ENCODE measurements around the gene HIPK2.
A peak's percentile ranks its signal among the peaks of the same experiment; 100 is the strongest.

The HIPK2 gene
- 63.9 to 76.4 reads per million in 2 donors for total RNA-seq

- DNase-seq = peak; percentile 59
Observed at GRCh38 chr7:139777948-139778841, at the start of gene HIPK2. TSS of gene HIPK2 (minus strand) at chr7:139777998. CDS start at chr7:139777623, 375 bp downstream.

GRCh38 chr7:139827042-139827441 lies 49.2 kb upstream of the HIPK2 start:
- no peak for DNase-seq

DNA sequence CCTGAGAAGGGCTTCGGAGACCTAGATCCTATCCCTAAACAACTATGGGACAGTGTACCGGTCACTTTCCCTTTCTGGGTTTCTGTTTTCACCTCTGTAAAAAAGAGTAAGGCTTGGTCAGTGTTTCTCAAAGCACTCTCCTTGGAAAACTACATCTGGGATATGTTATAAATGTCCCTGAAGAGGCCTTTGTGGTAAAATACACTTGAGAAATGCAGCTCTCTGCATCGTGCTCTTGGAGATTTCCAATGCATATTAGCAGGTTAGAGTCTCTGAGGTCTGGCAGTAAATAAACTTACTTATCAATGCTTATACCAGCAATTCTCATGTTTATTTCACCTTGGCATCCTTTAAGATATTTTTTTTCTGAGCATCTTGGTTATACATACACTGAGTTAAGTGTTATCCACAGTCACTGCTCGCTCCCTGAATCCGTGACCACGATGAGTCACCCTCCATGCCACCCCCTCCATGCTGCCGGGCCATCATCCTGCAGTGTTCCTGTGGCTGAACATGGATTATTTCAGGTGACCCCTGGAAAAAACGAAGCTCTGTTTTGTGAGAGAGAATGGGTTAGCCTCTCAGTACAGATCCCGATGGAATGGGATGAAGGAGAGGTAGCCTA lies 48.0 kb upstream of the HIPK2 start:
- no peak for DNase-seq

GRCh38 chr7:139823959-139824521 lies 46.2 kb upstream of the HIPK2 start:
- DNase-seq = no peak

- no peak for DNase-seq
Observed at GRCh38 chr7:139822855-139823254, 45.1 kb upstream of the HIPK2 start.

DNA sequence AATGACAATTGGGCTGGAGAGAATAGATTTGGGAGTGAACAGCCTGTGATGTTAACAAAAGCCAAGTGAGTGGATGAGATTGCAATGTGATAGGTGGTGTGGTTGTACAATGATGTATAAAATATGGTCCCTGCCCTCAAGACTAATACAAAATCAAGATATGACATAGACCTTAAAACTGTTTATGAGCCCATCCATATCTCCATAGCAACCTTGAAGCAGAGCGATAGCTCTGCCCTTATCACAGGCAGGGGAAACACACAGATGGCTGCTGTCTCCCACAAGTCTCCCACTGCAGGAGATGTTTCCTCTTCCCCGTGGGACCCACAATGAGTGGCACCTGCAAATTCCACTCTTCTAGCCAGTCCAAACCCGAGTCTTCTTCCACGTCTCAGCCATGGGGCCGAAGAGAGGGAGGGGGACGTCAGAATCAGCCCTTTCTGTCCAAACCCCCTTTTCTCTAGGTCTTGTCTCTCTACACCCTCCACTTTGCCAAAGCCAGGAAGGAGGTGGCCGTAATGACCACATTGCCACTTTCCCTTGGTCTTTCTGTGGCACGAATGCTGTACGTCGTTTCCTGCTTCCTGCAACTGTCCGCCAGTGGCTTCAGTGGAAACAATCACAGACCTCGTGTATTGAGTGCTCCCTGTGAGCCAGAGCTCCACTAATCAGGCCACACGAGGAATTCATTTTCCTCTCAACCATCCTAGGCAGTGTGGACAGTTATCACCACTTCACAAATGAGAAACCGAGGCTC lies 43.7 kb upstream of the HIPK2 start:
- no peak for DNase-seq

GRCh38 chr7:139820089-139820488 lies 42.3 kb upstream of the HIPK2 start:
- DNase-seq = no peak

- DNase-seq = no peak
Observed at GRCh38 chr7:139817249-139817648, 39.5 kb upstream of the HIPK2 start.

- no peak for DNase-seq
Observed at GRCh38 chr7:139813689-139814088, 35.9 kb upstream of the HIPK2 start.

DNA sequence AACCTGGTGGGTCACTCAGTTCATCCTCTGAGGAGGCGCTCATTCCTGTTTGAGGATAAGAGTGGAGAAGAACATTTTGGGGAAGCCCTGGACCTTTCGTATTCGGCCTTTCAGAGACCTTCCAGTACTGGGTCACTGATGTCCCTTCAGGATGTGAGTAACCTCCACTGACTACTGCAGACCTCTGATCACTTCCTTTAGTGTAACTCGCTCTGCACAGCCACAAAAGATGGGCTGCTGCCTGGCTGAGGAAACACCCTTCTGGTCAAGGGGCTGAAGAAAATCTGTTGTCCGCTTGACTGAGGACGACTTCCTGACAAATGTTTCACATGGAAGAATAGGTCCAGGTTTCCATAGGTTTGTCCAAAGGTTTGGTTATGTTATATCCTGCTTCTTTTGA lies 35.4 kb upstream of the HIPK2 start:
- no peak for DNase-seq

DNA sequence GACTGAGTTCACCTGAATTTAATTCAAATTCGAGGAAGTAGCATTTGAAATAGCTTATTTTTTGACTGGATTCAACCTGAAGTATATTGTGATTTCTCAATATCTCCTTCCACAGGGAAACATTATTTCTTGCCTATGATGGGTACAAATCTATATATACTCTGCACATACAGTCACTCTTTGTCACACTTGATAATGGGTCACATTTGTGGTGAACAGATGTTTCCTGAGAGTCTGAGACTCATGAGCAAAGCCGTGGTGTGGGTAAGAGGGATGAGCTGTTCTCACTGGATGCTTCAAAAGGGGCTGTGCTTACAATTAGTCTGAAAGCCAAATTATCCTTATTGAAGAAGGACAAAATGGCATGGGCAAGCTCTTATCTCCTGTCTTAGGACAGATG lies 33.3 kb upstream of the HIPK2 start:
- DNase-seq = no peak

DNA sequence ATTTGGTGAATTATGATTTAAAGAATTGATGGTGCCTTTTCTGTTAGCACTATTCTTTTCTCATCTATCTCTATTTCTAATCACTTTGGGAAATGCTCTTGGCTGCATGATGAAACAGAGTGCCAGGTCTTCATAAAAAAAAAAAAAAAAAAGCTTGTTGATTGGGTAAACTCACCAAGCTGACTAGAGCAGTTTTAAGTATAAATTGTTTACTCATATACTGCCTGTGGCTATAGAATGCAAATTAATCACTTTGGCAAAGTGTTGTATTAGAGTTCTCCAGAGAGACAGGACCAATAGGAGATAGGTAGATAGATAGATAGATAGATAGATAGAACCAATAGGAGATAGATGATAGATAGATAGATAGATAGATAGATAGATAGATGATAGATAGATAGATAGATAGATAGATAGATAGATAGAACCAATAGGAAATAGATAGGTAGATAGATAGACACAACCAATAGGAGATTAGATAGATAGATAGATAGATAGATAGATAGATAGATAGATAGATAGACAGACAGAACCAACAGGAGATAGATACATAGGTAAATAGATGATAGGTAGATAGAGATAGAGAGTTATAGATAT lies 31.1 kb upstream of the HIPK2 start:
- DNase-seq = no peak

- no peak for DNase-seq
Observed at GRCh38 chr7:139808427-139808826, 30.6 kb upstream of the HIPK2 start.

- DNase-seq = no peak
Observed at GRCh38 chr7:139807009-139807408, 29.2 kb upstream of the HIPK2 start.

DNA sequence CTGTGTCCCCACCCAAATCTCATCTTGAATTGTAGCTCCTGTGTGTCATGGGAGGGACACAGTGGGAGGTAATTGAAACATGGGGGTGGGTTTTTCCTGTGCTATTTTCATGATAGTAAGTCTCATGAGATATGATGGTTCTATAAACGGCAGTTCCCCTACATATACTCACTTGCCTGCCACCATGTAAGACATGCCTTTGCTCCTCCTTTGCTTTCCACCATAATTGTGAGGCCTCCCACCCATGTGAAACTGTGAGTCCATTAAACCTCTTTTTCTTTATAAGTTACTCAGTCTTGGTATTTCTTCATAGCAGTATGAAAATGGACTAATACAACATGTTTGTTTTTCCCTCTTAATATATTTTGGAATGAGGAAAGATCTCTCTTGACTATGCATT lies 26.8 kb upstream of the HIPK2 start:
- DNase-seq = no peak

DNA sequence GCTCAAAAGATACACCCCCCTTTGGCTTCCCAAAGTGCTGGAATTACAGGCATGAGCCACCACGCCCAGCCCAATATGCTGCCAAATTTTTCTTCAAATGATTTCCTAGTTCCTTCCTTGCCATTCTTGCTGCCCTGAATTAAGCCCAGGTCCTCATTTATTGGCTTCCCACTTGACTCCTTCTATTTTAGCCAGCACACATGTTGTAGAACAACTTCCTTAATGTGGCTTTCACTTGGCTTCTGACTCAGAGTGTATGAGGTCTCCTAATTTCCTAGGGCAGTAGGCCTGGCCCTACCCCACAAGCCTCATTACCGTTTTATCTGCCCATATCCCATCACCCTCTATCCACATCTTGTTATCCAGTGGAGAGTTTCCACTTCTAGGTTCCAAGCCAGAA lies 21.8 kb upstream of the HIPK2 start:
- no peak for DNase-seq

- no peak for DNase-seq
Observed at GRCh38 chr7:139798892-139799291, 21.1 kb upstream of the HIPK2 start.

GRCh38 chr7:139798221-139798620 lies 20.4 kb upstream of the HIPK2 start:
- DNase-seq = no peak

DNA sequence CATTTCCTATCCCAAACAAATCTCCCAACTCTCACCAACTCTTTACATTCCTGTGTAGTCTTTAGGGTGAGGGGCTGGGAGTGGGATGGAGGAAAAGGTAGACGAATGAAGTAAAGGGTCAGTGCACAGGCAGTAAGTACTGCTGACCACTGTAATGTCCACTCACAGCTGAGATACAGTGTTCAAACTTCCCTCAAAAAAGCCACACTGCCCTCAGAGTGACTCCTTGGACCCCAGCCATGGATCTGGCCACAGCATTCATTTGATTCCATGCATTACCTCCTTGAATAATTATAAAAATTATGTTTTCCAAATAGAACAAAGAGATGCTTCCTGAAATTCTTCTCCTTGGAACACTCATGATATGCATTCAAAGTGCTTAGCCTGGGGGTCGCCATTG lies 19.8 kb upstream of the HIPK2 start:
- no peak for DNase-seq

DNA sequence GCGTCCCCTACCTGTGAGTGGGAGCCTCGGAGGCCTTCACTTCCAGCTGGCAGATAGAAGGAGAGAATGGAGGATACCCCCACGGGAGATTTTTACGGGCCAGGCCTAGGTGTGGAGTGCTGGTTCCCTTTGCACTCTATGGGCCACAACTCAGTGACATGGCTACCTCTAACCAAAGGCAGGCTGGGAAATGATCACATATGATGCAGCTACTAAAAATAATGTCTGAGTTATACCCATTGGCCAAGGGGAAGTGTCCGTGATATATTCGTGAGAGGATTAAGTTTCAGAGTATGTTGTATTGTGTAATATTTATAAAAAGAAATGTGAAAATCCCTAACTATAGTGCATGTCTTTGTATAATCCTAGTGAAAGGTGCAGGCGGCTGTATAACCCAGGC lies 13.5 kb upstream of the HIPK2 start:
- DNase-seq = no peak

GRCh38 chr7:139784648-139785047 lies 6.8 kb upstream of the HIPK2 start:
- no peak for DNase-seq

- no peak for DNase-seq
Observed at GRCh38 chr7:139783647-139784385, 6.0 kb upstream of the HIPK2 start.
